Measurements from ENCODE around the gene KLHDC2.

- TF ChIP-seq CTCF (IDR thresholded peaks at IDR 0.05; ENCODE audit: borderline replicate concordance, extremely low read depth, low read length, poor library complexity, severe bottlenecking) = no peak
- no peak for TF ChIP-seq EZH2 (IDR thresholded peaks at IDR 0.05; ENCODE audit: borderline replicate concordance, low read depth, low read length, severe bottlenecking)
Observed at GRCh38 chr14:49816844-49817243, 48.9 kb downstream of the KLHDC2 start.
